HG02759 (cell line): ENCODE measurements around the gene LARP4.
"Not testable (repeated sequence)": the region's sequence is repeated elsewhere in the genome, so short reads cannot be mapped to it uniquely, and the experiment has no call there.

Experiments used
- ATAC-seq: cut with Tn5 transposase; IDR thresholded peaks from one replicate; pipeline ENCODE4 v1.9.1; 2021; ENCODE audit warnings: mild to moderate bottlenecking, moderate library complexity; ENCODE audit not compliant: unreplicated experiment

LARP4 gene

GRCh38 chr12:50400638-50401499 lies at the start of gene LARP4:
Gene LARP4 (plus strand): TSS chr12:50400885. CDS start chr12:50401011, 126 bp downstream.
- ATAC-seq = peak; percentile 96

- ATAC-seq = no peak
These were observed 49.3 kb upstream of the LARP4 start for GRCh38 chr12:50351120-50352043.

GRCh38 chr12:50353404-50353803 lies 47.3 kb upstream of the LARP4 start:
- ATAC-seq = no peak

- no peak for ATAC-seq
These were observed 46.7 kb upstream of the LARP4 start for GRCh38 chr12:50353869-50354593.

GRCh38 chr12:50354908-50355307 lies 45.8 kb upstream of the LARP4 start:
- ATAC-seq = no peak

- no peak for ATAC-seq
These were observed 45.3 kb upstream of the LARP4 start for GRCh38 chr12:50355365-50355764.

- no peak for ATAC-seq
These were observed 38.0 kb upstream of the LARP4 start for GRCh38 chr12:50362671-50363070.

GRCh38 chr12:50363141-50363540 lies 37.5 kb upstream of the LARP4 start:
- no peak for ATAC-seq

GRCh38 chr12:50365709-50366406 lies 34.8 kb upstream of the LARP4 start:
- ATAC-seq = no peak

GRCh38 chr12:50370672-50371071 lies 30.0 kb upstream of the LARP4 start:
- ATAC-seq = not testable (repeated sequence)

- ATAC-seq = no peak
These were observed 24.9 kb upstream of the LARP4 start for GRCh38 chr12:50375802-50376201.

- ATAC-seq = no peak
These were observed 19.8 kb upstream of the LARP4 start for GRCh38 chr12:50380761-50381325.

- no peak for ATAC-seq
These were observed 13.2 kb upstream of the LARP4 start for GRCh38 chr12:50387487-50387886.

GRCh38 chr12:50387972-50388478 lies 12.7 kb upstream of the LARP4 start:
- no peak for ATAC-seq

GRCh38 chr12:50388793-50389192 lies 11.9 kb upstream of the LARP4 start:
- not testable (repeated sequence) for ATAC-seq

GRCh38 chr12:50390316-50390741 lies 10.4 kb upstream of the LARP4 start:
- no peak for ATAC-seq

- no peak for ATAC-seq
These were observed 6.1 kb upstream of the LARP4 start for GRCh38 chr12:50394469-50395029.

- no peak for ATAC-seq
These were observed 3.5 kb upstream of the LARP4 start for GRCh38 chr12:50397117-50397650.

GRCh38 chr12:50398931-50399330 lies 1.8 kb upstream of the LARP4 start:
- no peak for ATAC-seq
